Upper lobe of left lung (tissue), 6 donors: ENCODE results near the gene ZBTB26. TPM values are rescaled to one million over a fixed set of nuclear protein-coding genes. Genes with fewer than 3 reads are reported as not detected.

Source experiments
- ATAC-seq, 2 donors: fragments of 200-7000 bp; cut with Tn5 transposase; one replicate each; pipeline ENCODE4 v1.9.1; 2022; ENCODE audit warnings: mild to moderate bottlenecking in 2 of 2, moderate library complexity in 2 of 2; ENCODE audit not compliant: low FRiP score in 2 of 2
- DNase-seq, 2 donors: peaks; one replicate each; pipeline ENCODE4 v3.0.0-alpha.2; 2019 to 2020
- H3K27ac ChIP-seq, 4 donors: fragments of 200-600 bp; sonication (generic); one replicate each; pipeline ENCODE4 v1.5.1; 2016 to 2019
- H3K27me3 ChIP-seq, 4 donors: fragments of 200-600 bp; sonication (generic); one replicate each; pipeline ENCODE4 v1.5.1; 2017 to 2019
- H3K36me3 ChIP-seq, 4 donors: fragments of 200-600 bp; sonication (generic); one replicate each; pipeline ENCODE4 v1.5.1; 2016 to 2019
- H3K4me1 ChIP-seq, 4 donors: fragments of 200-600 bp; sonication (generic); one replicate each; pipeline ENCODE4 v1.5.1; 2018 to 2019
- H3K4me3 ChIP-seq, 4 donors: fragments of 200-600 bp; sonication (generic); one replicate each; pipeline ENCODE4 v1.5.1; 2017 to 2019; ENCODE audit warnings: mild to moderate bottlenecking in 2 of 4, moderate library complexity in 1 of 4
- H3K9me3 ChIP-seq, 4 donors: fragments of 200-600 bp; sonication (generic); one replicate each; pipeline ENCODE4 v1.5.1; 2018 to 2019
- EP300 ChIP-seq, 4 donors: sonication (generic); formaldehyde crosslinking; IDR thresholded peaks; one replicate each; pipeline ENCODE4 v1.5.1; 2017; ENCODE audit warnings: antibody characterized with exemption in 4 of 4, control low read depth in 2 of 4
- POLR2A ChIP-seq, 4 donors: fragments of 450-650 bp; IDR thresholded peaks; one replicate each; pipeline ENCODE4 v1.5.1; 2016 to 2017; ENCODE audit warnings: antibody characterized with exemption in 4 of 4, mild to moderate bottlenecking in 2 of 4
- POLR2AphosphoS5 ChIP-seq, 2 donors: sonication (generic); formaldehyde crosslinking; IDR thresholded peaks; one replicate each; pipeline ENCODE4 v1.5.1; 2017; ENCODE audit warnings: antibody characterized with exemption in 2 of 2
- WGBS, 2 donors: methylation state at CpG; one replicate each; pipeline ENCODE4 v1.1.5; 2017 to 2018; 5-methylcytosine and 5-hydroxymethylcytosine counted together
- total RNA-seq, 6 donors: library from RNA; depleted of rRNA in 4 of 6; stranded (reverse); fragments of >200 nt in 4 of 6; gene quantifications; one replicate each; pipeline versions ENCODE4 v1.1.0 to v1.2.1, GENCODE V29; 2016 to 2021
- TF ChIP-seq, protein P1 (sequence below), 6 experiments: fragments of 450-650 bp in 4 of 6; fragments of 200-600 bp in 2 of 6; sonication (generic) in 2 of 6; IDR thresholded peaks; one replicate each; pipeline ENCODE4 v1.5.1; 2016 to 2019; ENCODE audit warnings: antibody characterized with exemption in 6 of 6
- donor health status: DM: no; HTN: no; CAD: no; lungs with moderate emphysema.
- donor health status: DM: no; HTN: yes; CAD: no; lungs with severe emphysema.

The ZBTB26 gene
- total RNA-seq, 6 donors from 2014 or later = 2.9 to 8.0 (median 5.2) TPM

DNA sequence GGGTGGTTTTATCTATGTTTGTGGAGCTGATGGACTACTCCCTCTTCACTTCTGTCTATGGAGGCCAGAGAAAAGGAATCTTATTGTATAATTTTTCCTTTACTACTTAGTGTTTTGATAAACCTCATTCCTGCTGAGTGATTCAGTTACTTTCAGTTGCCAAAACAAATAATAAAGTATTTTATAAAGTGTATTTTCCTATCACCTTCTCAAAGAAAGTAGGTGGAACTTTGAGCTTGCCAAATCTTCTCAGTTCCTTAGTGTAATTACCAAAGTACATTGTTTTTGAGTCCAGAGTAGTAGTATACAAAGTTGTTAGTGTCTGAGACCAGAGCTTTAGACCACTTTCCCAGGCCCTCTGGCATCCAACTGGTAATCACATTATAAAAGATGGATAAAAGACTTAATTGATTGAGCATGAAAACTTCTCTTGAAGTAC, 23.0 kb upstream of the ZBTB26 start:
- no peak for ATAC-seq
- peak overlapping the region in 1 of 4 donors; percentile 2 for H3K27ac ChIP-seq
- H3K4me3 ChIP-seq = no peak overlapping the region
- TF ChIP-seq EP300 (IDR thresholded peaks at IDR 0.05) (no peak), POLR2A (IDR thresholded peaks at IDR 0.05) (no peak), POLR2AphosphoS5 (IDR thresholded peaks at IDR 0.05) (no peak)
- TF ChIP-seq, protein P1, sequence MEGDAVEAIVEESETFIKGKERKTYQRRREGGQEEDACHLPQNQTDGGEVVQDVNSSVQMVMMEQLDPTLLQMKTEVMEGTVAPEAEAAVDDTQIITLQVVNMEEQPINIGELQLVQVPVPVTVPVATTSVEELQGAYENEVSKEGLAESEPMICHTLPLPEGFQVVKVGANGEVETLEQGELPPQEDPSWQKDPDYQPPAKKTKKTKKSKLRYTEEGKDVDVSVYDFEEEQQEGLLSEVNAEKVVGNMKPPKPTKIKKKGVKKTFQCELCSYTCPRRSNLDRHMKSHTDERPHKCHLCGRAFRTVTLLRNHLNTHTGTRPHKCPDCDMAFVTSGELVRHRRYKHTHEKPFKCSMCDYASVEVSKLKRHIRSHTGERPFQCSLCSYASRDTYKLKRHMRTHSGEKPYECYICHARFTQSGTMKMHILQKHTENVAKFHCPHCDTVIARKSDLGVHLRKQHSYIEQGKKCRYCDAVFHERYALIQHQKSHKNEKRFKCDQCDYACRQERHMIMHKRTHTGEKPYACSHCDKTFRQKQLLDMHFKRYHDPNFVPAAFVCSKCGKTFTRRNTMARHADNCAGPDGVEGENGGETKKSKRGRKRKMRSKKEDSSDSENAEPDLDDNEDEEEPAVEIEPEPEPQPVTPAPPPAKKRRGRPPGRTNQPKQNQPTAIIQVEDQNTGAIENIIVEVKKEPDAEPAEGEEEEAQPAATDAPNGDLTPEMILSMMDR (IDR thresholded peaks at IDR 0.05) = no peak
- H3K9me3 ChIP-seq = no peaks in the 10 kb centered on the region
- DNase-seq = no peak
- H3K36me3 ChIP-seq = no peaks in the 10 kb centered on the region
- no peaks in the 10 kb centered on the region for H3K27me3 ChIP-seq
- H3K4me1 ChIP-seq = peaks cover 3 to 32% (median 21%) of the 10 kb centered on the region in 4 donors

DNA sequence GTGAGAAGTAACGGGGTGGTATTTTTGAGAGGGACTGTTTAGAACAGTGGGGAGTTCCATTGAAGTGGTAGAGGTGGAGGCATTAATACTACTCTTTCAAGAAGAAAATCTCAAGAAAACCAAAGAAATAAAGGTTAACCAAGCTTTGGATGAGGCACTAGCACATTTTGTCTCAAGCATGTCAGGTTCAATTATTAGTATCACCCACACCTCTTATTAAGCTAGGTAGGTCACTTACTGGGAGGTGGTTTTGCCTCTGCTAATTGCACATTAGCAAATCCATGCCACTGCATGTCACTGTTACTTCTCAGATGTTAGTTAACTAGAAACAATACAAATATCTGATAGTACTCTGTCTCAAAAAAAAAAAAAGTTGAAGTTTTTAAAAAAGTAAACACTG, 19.7 kb upstream of the ZBTB26 start:
- Histone ChIP-seq H3K4me1 (peaks cover 3 to 49% (median 37%) of the 10 kb centered on the region in 4 donors), H3K36me3 (no peaks in the 10 kb centered on the region), H3K27me3 (no peaks in the 10 kb centered on the region), H3K27ac (no peak overlapping the region), H3K9me3 (no peaks in the 10 kb centered on the region), H3K4me3 (no peak overlapping the region)
- 85 to 90% methylated on average over 1 of the region's 1 CpG for WGBS, 2 donors
- DNase-seq = no peak
- no peak for TF ChIP-seq POLR2AphosphoS5 (IDR thresholded peaks at IDR 0.05)
- TF ChIP-seq EP300 (IDR thresholded peaks at IDR 0.05) = no peak
- TF ChIP-seq POLR2A (IDR thresholded peaks at IDR 0.05) = no peak
- TF ChIP-seq, protein P1 (IDR thresholded peaks at IDR 0.05) = no peak
- no peak for ATAC-seq

DNA sequence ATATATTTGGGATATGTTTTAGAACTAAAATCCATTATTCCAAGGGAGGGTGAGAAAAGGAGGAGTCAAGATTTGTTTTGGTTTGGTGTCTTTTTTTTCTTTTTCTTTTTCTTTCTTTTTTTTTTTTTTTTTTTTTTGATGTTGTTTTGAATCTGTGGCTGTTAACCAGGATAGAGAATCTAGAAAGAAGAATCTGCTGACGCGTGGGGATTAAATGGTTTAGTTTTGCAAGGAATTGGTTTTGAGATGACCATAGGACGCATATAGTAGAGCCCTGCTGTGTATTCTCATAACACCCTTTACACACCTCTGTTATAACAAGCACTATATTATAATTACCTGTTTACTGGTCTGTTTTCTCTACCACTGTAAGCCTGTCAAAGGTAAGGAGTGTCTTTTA, 19.0 kb upstream of the ZBTB26 start:
- Histone ChIP-seq H3K9me3 (no peaks in the 10 kb centered on the region), H3K36me3 (no peaks in the 10 kb centered on the region), H3K4me1 (peaks cover 6 to 48% (median 39%) of the 10 kb centered on the region in 4 donors), H3K27me3 (no peaks in the 10 kb centered on the region), H3K4me3 (no peak overlapping the region), H3K27ac (no peak overlapping the region)
- DNase-seq (no peak), ATAC-seq (no peak)
- 97 to 98% methylated on average over 3 of the region's 3 CpGs for WGBS, 2 donors
- TF ChIP-seq EP300 (IDR thresholded peaks at IDR 0.05) (no peak), POLR2AphosphoS5 (IDR thresholded peaks at IDR 0.05) (no peak), POLR2A (IDR thresholded peaks at IDR 0.05) (no peak)
- TF ChIP-seq, protein P1 (IDR thresholded peaks at IDR 0.05) = no peak

DNA sequence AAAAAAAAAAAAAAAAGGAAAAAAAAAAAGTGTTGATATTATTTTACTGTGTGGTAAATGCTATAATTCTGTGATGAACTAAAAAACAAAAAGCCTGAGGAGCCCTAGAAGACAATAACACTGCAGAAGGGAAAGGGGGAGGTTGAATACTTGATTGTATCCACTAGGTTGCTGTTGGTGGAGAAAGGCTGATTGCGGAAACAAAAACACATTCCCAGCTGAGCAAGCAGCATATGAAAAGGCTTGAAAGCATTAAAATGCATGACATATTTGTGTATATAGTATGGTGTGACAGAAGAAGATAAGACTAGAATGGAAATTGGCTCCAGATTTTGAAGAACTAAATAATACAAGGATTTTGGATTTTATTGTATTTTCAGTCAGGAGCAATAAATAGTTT, 18.4 kb upstream of the ZBTB26 start:
- TF ChIP-seq POLR2A (IDR thresholded peaks at IDR 0.05) (no peak), POLR2AphosphoS5 (IDR thresholded peaks at IDR 0.05) (no peak), EP300 (IDR thresholded peaks at IDR 0.05) (no peak)
- TF ChIP-seq, protein P1 (IDR thresholded peaks at IDR 0.05) = no peak
- 86 to 94% methylated on average over 1 of the region's 1 CpG for WGBS, 2 donors
- no peak for ATAC-seq

DNA sequence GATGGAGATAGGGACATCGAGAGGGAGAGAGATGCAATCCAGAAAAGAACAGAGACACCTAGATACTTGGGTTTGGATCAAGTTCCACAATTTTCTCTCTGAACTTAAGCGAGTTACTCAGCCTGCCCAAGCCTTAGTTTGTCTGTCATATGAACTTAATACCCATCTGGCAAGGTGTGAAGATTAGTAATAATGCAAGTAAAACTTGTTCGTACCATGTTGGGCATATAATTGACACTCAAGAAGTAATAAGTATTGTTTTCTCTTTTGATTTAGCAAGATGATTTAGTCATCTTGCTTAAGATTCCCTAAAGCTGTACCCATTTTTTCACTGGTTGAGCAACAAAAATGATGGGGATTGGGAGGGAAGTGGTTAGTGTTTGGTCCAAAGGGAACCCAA, 17.0 kb upstream of the ZBTB26 start:
- Histone ChIP-seq H3K4me1 (peaks cover 6 to 36% (median 24%) of the 10 kb centered on the region in 4 donors), H3K9me3 (no peaks in the 10 kb centered on the region), H3K4me3 (no peak overlapping the region), H3K36me3 (peaks cover 0 to 5% (median 0%) of the 10 kb centered on the region in 4 donors), H3K27me3 (no peaks in the 10 kb centered on the region), H3K27ac (no peak overlapping the region)
- TF ChIP-seq POLR2A (IDR thresholded peaks at IDR 0.05) = no peak
- TF ChIP-seq, protein P1 (IDR thresholded peaks at IDR 0.05) = no peak
- no peak for TF ChIP-seq EP300 (IDR thresholded peaks at IDR 0.05)
- 86 to 89% methylated on average over 3 of the region's 3 CpGs for WGBS, 2 donors
- ATAC-seq (no peak), DNase-seq (no peak)

More for the DNA sequence above, 18.4 kb upstream of the ZBTB26 start:
- Histone ChIP-seq H3K27me3 (no peaks in the 10 kb centered on the region), H3K27ac (no peak overlapping the region), H3K4me3 (no peak overlapping the region), H3K4me1 (peaks cover 6 to 48% (median 36%) of the 10 kb centered on the region in 4 donors), H3K9me3 (no peaks in the 10 kb centered on the region), H3K36me3 (peaks cover 0 to 1% (median 0%) of the 10 kb centered on the region in 4 donors)
- no peak for DNase-seq
